HEK293T (cell line): Measurements from ENCODE around the gene SATB2.

ENCODE experiments used
- CTCF ChIA-PET: fragments of 350-600 bp; formaldehyde crosslinking; extraction: SDS; loops from one replicate; lab custom pipeline; 2021; ENCODE audit warnings: antibody characterized with exemption, inconsistent platforms; lab: Yijun Ruan, JAX
- POLR2A ChIA-PET: fragments of 350-600 bp; formaldehyde crosslinking; extraction: SDS; loops from one replicate; lab custom pipeline; 2020; ENCODE audit warnings: antibody characterized with exemption, inconsistent platforms; lab: Yijun Ruan, JAX
- DNase-seq: peaks from one replicate; pipeline ENCODE4 v3.0.0; 2012; ENCODE audit warnings: mixed read lengths; ENCODE audit errors: extremely low spot score
- ARNT ChIP-seq: fragments of 450-650 bp; IDR thresholded peaks from 2 replicates; pipeline ENCODE4 v1.6.1; 2017; ENCODE audit warnings: mild to moderate bottlenecking
- BHLHE40 ChIP-seq: fragments of 450-650 bp; IDR thresholded peaks from 2 replicates; pipeline ENCODE4 v1.6.1; 2016; ENCODE audit warnings: mild to moderate bottlenecking, moderate library complexity, borderline replicate concordance
- CTBP1 ChIP-seq: fragments of 450-650 bp; IDR thresholded peaks from 2 replicates; pipeline ENCODE4 v1.6.1; 2016; ENCODE audit warnings: borderline replicate concordance
- ELF4 ChIP-seq: fragments of 450-650 bp; IDR thresholded peaks from 2 replicates; pipeline ENCODE4 v1.6.1; 2017; ENCODE audit warnings: antibody characterized with exemption
- FOXA1 ChIP-seq: fragments of 450-650 bp; IDR thresholded peaks from 2 replicates; pipeline ENCODE4 v1.6.1; 2016; ENCODE audit warnings: mild to moderate bottlenecking
- FOXK2 ChIP-seq: fragments of 450-650 bp; IDR thresholded peaks from 2 replicates; pipeline ENCODE4 v1.6.1; 2016; ENCODE audit warnings: mild to moderate bottlenecking
- FOXM1 ChIP-seq: fragments of 450-650 bp; IDR thresholded peaks from 2 replicates; pipeline ENCODE4 v1.6.1; 2017; ENCODE audit warnings: mild to moderate bottlenecking, borderline replicate concordance
- HDGF ChIP-seq: fragments of 450-650 bp; IDR thresholded peaks from 2 replicates; pipeline ENCODE4 v1.6.1; 2017; ENCODE audit warnings: antibody characterized with exemption, borderline replicate concordance
- L3MBTL2 ChIP-seq: fragments of 450-650 bp; conservative IDR thresholded peaks from 2 replicates; pipeline ENCODE4 v1.6.1; 2016; ENCODE audit warnings: mild to moderate bottlenecking
- LEF1 ChIP-seq: fragments of 450-650 bp; IDR thresholded peaks from 2 replicates; pipeline ENCODE4 v1.6.1; 2017; ENCODE audit warnings: mild to moderate bottlenecking, borderline replicate concordance
- NFRKB ChIP-seq: fragments of 450-650 bp; IDR thresholded peaks from 2 replicates; pipeline ENCODE4 v1.6.1; 2016; ENCODE audit warnings: mild to moderate bottlenecking, moderate library complexity
- PKNOX1 ChIP-seq: fragments of 450-650 bp; IDR thresholded peaks from 2 replicates; pipeline ENCODE4 v1.6.1; 2016
- SP1 ChIP-seq: fragments of 450-650 bp; IDR thresholded peaks from 2 replicates; pipeline ENCODE4 v1.6.1; 2017
- SUZ12 ChIP-seq: fragments of 450-650 bp; IDR thresholded peaks from 2 replicates; pipeline ENCODE4 v1.6.1; 2016; ENCODE audit warnings: mild to moderate bottlenecking
- TARDBP ChIP-seq: fragments of 450-650 bp; IDR thresholded peaks from 2 replicates; pipeline ENCODE4 v1.6.1; 2016
- ZNF384 ChIP-seq: fragments of 450-650 bp; IDR thresholded peaks from 2 replicates; pipeline ENCODE4 v1.6.1; 2016

SATB2 gene

GRCh38 chr2:199485732-199486335 is 28.1 kb upstream of the SATB2 start:
- ChIA-PET CTCF (interaction anchor here (0.6 to 1.6 kb wide), 11 partner anchors 14 to 1350 kb away, joined by 3 to 8 read pairs (median 3); no protein-coding TSS in a partner anchor), POLR2A (no interaction called here)
- TF ChIP-seq NFRKB (no peak), PKNOX1 (no peak), ARNT (no peak), ELF4 (no peak), FOXM1 (no peak), LEF1 (no peak), FOXK2 (no peak), BHLHE40 (no peak), TARDBP (no peak), L3MBTL2 (no peak), SP1 (no peak), FOXA1 (no peak), CTBP1 (no peak), HDGF (no peak)
- peak; percentile 70 for DNase-seq

- CTCF ChIA-PET: interaction anchor here (0.6 to 1.6 kb wide), 5 partner anchors 14 to 1174 kb away, joined by 3 to 8 read pairs (median 4); no protein-coding TSS in a partner anchor
- no peak for TF ChIP-seq ZNF384
- no peak for TF ChIP-seq SP1
- no peak for TF ChIP-seq TARDBP
- TF ChIP-seq FOXA1: no peak
- no peak for TF ChIP-seq NFRKB
- no peak for TF ChIP-seq L3MBTL2
- no peak for TF ChIP-seq CTBP1
- no peak for TF ChIP-seq ARNT
- no peak for TF ChIP-seq LEF1
- no peak for TF ChIP-seq BHLHE40
- no peak for TF ChIP-seq ELF4
- TF ChIP-seq SUZ12: no peak
- no peak for TF ChIP-seq FOXK2
- TF ChIP-seq FOXM1: no peak
These were observed 27.2 kb upstream of the SATB2 start for GRCh38 chr2:199484927-199485326.

GRCh38 chr2:199480966-199481365 is 23.2 kb upstream of the SATB2 start:
- ChIA-PET CTCF (interaction anchor here (1.3 kb wide), 1 partner anchor 9 kb away, joined by 4 read pairs; no protein-coding TSS in a partner anchor), POLR2A (interaction anchor here (1.5 kb wide), 1 partner anchor 9 kb away, joined by 4 read pairs; no protein-coding TSS in a partner anchor)
- TF ChIP-seq BHLHE40 (no peak), FOXA1 (no peak), HDGF (no peak), ELF4 (no peak), LEF1 (no peak), ARNT (no peak), FOXK2 (no peak), L3MBTL2 (no peak), NFRKB (no peak), CTBP1 (no peak), FOXM1 (no peak), PKNOX1 (no peak), SP1 (no peak), TARDBP (no peak), ZNF384 (no peak), SUZ12 (no peak)
- DNase-seq: no peak

More at GRCh38 chr2:199484927-199485326, 27.2 kb upstream of the SATB2 start:
- DNase-seq: peak; percentile 33
- POLR2A ChIA-PET: no interaction called here

- POLR2A ChIA-PET: no interaction called here
- CTCF ChIA-PET: interaction anchor here (1.2 kb wide), 1 partner anchor 11 kb away, joined by 8 read pairs; no protein-coding TSS in a partner anchor
- no peak for DNase-seq
- no peak for TF ChIP-seq ELF4
- no peak for TF ChIP-seq HDGF
- TF ChIP-seq CTBP1: no peak
- TF ChIP-seq ARNT: no peak
- TF ChIP-seq SP1: no peak
- TF ChIP-seq SUZ12: no peak
- no peak for TF ChIP-seq FOXA1
- no peak for TF ChIP-seq PKNOX1
- no peak for TF ChIP-seq FOXM1
- TF ChIP-seq LEF1: no peak
- no peak for TF ChIP-seq ZNF384
- TF ChIP-seq L3MBTL2: no peak
- TF ChIP-seq TARDBP: no peak
These were observed 19.6 kb upstream of the SATB2 start for GRCh38 chr2:199477277-199477834.

GRCh38 chr2:199471443-199472057 is 13.8 kb upstream of the SATB2 start:
- ChIA-PET POLR2A (interaction anchor here (1.4 to 2.0 kb wide), 2 partner anchors 10 to 12 kb away, joined by 4 to 11 read pairs; partner anchors contain the start of gene SATB2), CTCF (interaction anchor here (0.6 to 1.8 kb wide), 9 partner anchors 9 to 1097 kb away, joined by 3 to 13 read pairs (median 4); no protein-coding TSS in a partner anchor)
- TF ChIP-seq NFRKB: no peak
- no peak for TF ChIP-seq PKNOX1
- no peak for TF ChIP-seq BHLHE40
- no peak for TF ChIP-seq HDGF
- no peak for TF ChIP-seq ELF4
- TF ChIP-seq L3MBTL2: no peak; the same call in 1 of the 2 replicates
- no peak for TF ChIP-seq SP1
- no peak for TF ChIP-seq ZNF384
- TF ChIP-seq ARNT: no peak
- TF ChIP-seq LEF1: no peak
- TF ChIP-seq TARDBP: no peak
- no peak for TF ChIP-seq FOXK2
- TF ChIP-seq FOXA1: no peak
- TF ChIP-seq FOXM1: no peak
- no peak for TF ChIP-seq SUZ12
- no peak for TF ChIP-seq CTBP1
- DNase-seq: peak; percentile 88
